GM18951 (cell line): Measurements from ENCODE around the gene REXO4.
"Not testable (repeated sequence)": the region's sequence is repeated elsewhere in the genome, so short reads cannot be mapped to it uniquely, and the experiment has no call there.

Experiments
- POLR2A ChIP-seq: IDR thresholded peaks from 4 replicates; pipeline ENCODE4 v1.6.1; 2011; ENCODE audit warnings: mild to moderate bottlenecking; ENCODE audit not compliant: insufficient read length, insufficient read depth; ENCODE audit errors: extremely low read depth
- in situ Hi-C: fragments of 300-500 bp; cut with MboI; formaldehyde crosslinking; loops from one replicate; pipeline ENCODE4 v1.12.0; 2022; ENCODE audit warnings: low sequenced_read_pairs, mixed read lengths, inconsistent platforms; ENCODE audit not compliant: unreplicated experiment

The REXO4 gene

GRCh38 chr9:133397895-133398294 lies 19.9 kb downstream of the REXO4 start:
- in situ Hi-C loops = no loop called here
- TF ChIP-seq POLR2A = no peak

DNA sequence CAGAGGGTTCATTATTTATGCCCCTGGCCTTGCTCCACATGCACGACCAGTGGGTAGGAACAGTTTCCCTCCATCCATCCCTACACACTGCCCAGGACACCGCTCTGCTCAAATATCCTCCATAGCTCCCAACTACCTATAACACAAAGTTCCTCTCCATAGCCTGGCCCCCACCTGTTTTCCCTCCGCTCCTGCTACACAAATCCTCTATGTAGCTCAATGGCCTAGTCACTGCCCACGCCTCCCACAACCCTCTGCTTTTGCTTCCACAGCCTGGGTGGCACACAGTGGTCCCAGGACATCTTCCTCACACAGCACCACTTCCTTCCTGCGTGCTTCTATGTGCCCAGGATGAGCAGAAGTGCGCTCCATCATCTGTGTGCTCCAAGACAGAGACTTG lies 20.4 kb downstream of the REXO4 start:
- in situ Hi-C loops = no loop called here
- no peak for TF ChIP-seq POLR2A

DNA sequence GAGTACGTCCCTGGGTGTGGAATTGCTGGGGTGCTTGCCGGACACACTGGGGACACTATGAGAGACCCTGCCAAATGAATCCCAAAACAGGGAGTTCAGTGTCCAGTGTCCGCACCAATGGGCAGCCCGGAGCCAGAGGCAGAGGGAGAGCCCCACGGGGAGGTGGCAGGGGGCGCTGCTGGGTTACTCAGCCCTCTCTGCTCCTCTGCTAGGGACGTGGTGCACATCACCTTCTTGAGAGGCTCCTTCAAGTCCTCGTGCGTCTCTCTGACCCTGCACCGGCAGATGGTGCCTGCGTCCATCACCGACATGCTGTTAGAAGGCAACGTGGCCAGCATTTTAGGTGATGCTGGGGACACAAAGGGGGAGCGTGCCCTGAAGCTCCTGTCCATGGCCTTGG lies 20.9 kb downstream of the REXO4 start:
- in situ Hi-C loops = no loop called here
- no peak for TF ChIP-seq POLR2A

GRCh38 chr9:133394687-133395271 lies 23.0 kb downstream of the REXO4 start:
- in situ Hi-C loops = no loop called here
- TF ChIP-seq POLR2A = no peak

- in situ Hi-C loops = no loop called here
- no peak for TF ChIP-seq POLR2A
These were observed 24.4 kb downstream of the REXO4 start for GRCh38 chr9:133393399-133393798.

DNA sequence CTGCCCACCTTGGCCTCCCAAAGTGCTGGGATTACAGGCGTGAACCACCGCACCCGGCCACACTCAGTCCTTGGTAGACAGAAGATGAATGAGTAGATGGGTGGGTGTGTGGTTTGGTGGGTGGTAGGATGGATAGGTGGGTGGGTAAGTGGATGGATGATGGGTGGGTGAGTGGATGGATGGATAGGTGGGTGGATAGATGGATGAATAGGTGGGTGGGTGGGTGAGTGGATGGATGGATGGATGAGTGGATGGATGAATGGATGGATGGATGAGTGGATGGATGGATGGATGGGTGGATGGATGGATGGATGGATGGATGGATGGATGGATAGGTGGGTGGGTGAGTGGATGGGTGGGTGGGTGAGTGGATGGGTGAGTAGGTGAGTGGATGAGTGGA lies 25.5 kb downstream of the REXO4 start:
- in situ Hi-C loops = not testable (repeated sequence)

DNA sequence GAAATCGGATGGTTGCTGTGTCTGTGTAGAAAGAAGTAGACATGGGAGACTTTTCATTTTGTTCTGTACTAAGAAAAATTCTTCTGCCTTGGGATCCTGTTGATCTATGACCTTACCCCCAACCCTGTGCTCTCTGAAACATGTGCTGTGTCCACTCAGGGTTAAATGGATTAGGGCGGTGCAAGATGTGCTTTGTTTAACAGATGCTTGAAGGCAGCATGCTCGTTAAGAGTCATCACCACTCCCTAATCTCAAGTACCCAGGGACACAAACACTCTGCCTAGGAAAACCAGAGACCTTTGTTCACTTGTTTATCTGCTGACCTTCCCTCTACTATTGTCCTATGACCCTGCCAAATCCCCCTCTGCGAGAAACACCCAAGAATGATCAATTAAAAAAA lies 26.4 kb downstream of the REXO4 start:
- in situ Hi-C loops = not testable (repeated sequence)

GRCh38 chr9:133390713-133391112 lies 27.1 kb downstream of the REXO4 start:
- no peak for TF ChIP-seq POLR2A
- in situ Hi-C loops = no loop called here

GRCh38 chr9:133389562-133389961 lies 28.2 kb downstream of the REXO4 start:
- in situ Hi-C loops = no loop called here
- no peak for TF ChIP-seq POLR2A

DNA sequence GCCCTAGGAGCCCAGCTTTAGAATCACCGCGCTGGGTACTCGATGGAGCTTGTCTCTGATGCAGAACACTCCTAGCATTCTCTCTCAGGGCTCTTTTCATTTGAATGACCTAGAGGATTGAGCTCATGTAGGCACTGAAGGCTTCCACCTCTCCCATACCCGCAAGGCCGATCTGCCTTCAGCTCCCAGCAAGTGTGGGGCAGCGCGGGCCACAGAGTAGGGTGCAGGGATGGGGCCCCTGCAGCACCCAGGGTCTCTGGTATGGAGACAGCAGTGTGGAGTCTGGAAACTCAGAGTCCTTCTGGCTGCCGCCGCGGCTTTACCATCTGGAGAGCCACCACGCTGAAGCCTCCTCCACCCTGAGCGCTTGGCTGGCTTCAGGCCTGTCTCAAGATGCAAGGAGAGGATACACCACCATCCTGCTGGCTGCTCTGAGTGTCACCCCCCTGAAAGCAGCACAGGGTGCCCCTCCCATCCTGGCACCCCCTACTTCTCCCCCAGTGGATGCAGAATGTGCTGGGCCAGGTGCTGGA lies 28.7 kb downstream of the REXO4 start:
- TF ChIP-seq POLR2A = no peak

DNA sequence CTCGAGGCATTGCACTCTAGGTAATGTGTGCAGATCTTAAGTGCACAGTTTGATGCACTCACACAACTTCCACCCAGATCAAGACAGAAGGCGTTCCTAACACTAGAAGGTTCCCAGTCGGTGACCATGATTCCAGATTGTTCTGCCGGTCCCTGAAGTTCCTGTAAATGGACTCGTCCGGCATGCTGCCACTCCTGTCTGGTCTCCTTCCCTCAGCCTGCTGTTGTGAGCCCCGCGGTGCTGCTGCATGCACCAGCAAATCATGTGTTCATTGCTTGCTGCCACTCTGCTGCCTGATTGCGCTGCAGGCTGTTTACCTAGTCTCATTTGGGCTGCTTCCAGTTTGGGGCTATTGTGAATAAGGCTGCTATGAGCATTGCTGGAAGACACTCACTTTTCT lies 30.1 kb downstream of the REXO4 start:
- in situ Hi-C loops = no loop called here

More for the DNA sequence above, 28.7 kb downstream of the REXO4 start:
- in situ Hi-C loops = no loop called here

GRCh38 chr9:133386338-133386737 lies 31.5 kb downstream of the REXO4 start:
- no peak for TF ChIP-seq POLR2A
- in situ Hi-C loops = no loop called here

More for the DNA sequence above, 30.1 kb downstream of the REXO4 start:
- no peak for TF ChIP-seq POLR2A

- in situ Hi-C loops = no loop called here
- no peak for TF ChIP-seq POLR2A
These were observed 32.4 kb downstream of the REXO4 start for GRCh38 chr9:133385452-133385851.

DNA sequence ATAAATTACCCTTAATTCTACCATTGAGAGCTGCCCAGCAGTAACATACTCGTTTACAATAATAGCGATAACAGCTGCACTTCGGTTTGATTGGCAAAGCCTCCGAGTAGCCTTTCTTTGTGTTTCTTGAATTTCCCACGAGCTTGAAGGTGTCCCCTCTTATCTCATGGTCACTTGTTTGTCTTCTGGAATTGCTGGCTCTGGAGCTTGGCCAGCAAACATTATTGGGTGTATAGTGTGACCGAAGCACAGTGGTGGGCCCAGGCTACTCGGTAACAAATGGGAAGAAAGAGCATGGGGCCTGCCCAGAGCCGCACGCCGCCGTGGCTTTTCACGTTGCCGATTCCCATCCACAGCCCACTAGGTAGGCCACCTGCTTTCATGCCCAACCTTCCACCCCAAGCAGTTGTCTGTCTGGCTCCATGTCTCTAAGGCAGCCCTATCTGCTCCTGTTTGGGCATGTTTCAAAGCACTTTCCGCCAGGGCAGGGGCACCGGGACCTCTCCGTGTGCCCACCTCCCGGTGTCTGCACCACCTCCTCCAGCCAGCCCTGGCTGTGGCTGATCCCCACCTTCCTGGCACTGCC lies 33.0 kb downstream of the REXO4 start:
- in situ Hi-C loops = no loop called here
- TF ChIP-seq POLR2A = no peak
